HG03457 (cell line): ENCODE measurements around the gene CSRP2.

Experiments
- ATAC-seq: cut with Tn5 transposase; IDR thresholded peaks from one replicate; pipeline ENCODE4 v1.9.1; 2021; ENCODE audit warnings: moderate number of reproducible peaks; ENCODE audit not compliant: unreplicated experiment

The CSRP2 gene

DNA sequence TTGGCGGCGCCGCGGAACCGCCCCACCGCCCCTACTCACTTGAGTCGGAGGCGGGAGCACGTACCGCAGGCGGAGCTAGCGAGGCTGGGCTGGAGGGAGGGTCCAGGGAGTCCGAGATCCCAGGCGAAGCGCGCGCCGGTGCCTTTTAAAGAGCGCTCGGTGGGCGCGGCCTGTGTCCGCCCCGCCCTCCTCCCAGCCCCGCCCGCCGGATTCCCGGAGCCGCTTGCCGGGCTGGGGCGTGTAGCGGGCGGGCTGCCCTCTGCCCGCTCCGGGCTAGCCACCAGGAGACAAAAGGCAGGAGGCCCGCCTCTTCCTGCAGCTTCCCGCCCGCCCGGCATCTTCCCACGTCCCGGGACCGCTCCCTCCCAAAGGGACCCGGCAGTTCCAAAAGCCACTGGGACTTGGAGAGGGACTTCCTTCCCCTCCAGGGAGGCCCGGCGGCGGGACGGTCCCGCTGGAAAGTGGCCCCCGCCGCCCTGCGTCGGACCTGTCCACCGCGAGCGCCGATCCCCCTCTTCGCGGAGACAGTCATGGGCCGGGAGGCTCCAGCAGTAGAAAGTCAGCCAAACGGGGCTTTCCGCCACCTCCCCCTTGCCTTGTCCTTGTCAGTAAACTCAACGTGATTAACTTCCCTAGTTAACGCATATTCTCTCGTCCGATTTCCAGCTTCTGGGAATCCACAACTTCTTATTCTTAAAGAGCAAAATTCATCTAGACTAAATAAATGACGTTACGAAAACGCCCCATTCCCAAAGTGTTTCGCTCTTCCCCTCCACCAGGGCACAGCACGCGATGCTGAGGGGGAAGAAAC lies at the start of gene CSRP2:
TSS of gene CSRP2 (minus strand) at position 121 of the 811 bp plus-strand sequence. CDS start 12,759 bp downstream, outside the sequence.
- ATAC-seq: peak; percentile 79

DNA sequence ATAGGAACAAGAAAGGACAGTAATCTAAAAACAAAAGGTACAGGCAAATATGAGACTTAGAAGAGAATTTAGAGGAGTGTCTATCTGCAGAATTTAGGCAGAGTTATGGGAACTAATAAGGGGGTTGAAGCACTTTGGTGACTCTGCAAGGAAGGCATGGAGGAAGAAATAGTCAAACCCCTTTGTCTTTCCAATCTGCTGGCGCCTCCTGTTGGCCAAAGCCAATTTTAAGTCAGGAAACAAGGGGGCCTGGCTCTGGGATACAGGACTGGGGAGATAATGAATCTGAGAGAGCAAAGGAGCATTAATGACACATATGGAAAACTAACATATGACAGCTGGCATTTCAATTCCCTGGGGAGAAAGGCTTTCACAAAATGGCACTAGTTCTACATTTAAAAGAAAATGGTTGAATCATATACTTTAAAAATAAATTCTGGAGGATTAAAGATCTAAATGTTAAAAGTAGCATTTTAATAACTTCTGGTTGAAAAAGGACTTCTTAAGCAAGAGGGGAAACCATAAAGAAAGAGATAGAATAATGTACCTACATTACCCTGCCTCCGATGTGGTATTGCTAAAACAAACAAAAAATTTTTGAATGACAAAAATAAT lies 48.5 kb upstream of the CSRP2 start:
- ATAC-seq: no peak

GRCh38 chr12:76925135-76925534 lies 46.3 kb upstream of the CSRP2 start:
- ATAC-seq: no peak

GRCh38 chr12:76922866-76923265 lies 44.0 kb upstream of the CSRP2 start:
- no peak for ATAC-seq

DNA sequence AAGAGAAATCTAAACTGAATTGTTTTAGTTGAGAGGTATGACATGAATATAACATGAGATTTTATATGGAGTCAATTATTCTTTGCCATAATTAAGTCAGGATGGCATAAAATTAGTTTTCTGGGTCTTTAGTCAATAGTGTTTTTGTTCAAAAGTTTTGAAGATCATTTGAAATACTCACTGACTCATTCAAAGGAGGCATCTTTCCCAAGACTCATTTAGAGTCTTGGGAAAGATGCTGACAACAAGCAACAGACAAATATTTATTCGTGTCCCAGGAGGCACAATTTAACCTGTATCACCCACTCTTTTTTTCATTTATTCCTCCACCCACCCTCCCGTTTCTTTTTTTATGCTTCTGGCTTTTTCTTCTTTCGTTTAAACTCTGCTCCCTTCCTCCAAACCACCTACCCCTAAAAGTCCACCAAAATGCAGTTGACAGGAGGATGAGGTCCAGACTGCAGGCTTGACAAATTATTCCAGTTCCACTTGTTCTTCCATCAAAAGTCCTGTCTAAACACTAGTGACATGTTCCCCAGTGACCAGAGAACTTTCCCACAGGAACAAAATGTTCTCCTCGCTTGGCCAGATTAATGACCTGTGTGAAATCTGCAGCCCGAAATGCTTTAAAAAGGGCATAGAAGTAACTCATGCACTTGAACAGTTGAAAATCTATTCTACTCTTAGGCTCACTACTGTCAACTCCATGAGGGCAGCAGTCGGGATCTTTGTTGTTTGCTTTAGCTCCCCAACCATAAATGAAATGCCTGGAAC lies 43.3 kb upstream of the CSRP2 start:
- ATAC-seq: no peak

DNA sequence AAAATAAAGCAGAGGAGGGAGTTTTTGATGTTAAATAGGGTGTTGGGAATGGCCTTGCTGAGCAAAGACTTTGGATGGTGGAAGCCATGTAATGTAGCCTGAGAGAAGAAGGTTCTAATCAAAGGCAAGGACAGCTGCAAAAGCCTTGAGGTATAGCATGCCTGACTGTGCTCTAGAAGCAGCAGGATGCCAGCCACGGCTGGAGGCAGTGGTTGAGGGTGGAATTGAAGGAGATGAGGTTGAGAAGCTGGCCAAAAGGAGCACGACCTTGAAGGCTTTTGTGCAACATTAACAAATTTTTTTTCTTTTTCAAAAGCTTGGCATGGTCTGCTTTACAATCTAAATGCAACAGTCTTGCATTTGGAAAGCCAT lies 42.3 kb upstream of the CSRP2 start:
- ATAC-seq: no peak

DNA sequence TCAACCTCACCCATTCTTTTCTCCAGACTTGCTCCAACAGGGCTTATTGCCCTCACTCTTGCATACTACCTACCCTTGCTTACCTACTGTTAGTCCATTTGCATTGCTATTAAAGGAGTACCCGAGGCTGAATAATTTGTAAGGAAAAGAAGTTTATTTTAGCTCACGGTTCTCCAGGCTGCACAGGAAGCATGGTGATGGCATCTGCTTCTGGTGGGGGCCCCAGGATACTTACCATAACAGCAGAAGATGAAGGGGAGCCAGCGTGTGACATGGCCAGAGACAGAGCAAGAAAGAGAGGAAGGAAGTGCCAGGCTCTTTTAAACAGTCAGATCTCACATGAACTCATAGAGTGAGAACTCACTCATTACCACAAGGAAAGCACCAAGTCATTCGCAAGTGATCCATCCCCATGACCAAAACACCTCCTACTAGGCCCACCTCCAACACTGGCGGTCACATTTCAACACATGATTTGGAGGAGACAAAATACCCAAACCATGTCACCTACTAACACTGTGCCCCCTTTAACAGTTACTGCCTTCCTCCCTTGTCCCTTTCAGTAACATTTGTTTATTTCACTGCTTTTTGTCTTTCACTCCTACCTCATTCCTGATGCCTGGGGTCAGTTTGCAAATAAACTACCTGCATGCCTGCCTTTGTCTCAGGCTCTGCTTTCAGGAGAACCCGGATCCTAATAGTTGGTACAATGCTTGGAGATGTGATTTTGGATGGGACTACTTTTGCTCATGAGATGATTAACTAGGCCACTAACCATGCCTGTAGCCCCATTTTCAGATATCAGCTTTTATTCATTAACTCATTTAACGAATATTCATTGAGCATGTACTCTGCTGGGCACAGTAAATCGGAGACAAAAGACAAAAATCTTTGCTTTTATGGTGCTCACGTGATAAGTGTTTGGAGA lies 41.6 kb upstream of the CSRP2 start:
- peak; percentile 89 for ATAC-seq

- ATAC-seq: no peak
These were observed 40.8 kb upstream of the CSRP2 start for GRCh38 chr12:76919383-76920171.

- no peak for ATAC-seq
These were observed 37.3 kb upstream of the CSRP2 start for GRCh38 chr12:76916170-76916540.

GRCh38 chr12:76915361-76916169 lies 36.7 kb upstream of the CSRP2 start:
- no peak for ATAC-seq

GRCh38 chr12:76914102-76914859 lies 35.5 kb upstream of the CSRP2 start:
- no peak for ATAC-seq

- no peak for ATAC-seq
These were observed 30.5 kb upstream of the CSRP2 start for GRCh38 chr12:76909290-76909689.

DNA sequence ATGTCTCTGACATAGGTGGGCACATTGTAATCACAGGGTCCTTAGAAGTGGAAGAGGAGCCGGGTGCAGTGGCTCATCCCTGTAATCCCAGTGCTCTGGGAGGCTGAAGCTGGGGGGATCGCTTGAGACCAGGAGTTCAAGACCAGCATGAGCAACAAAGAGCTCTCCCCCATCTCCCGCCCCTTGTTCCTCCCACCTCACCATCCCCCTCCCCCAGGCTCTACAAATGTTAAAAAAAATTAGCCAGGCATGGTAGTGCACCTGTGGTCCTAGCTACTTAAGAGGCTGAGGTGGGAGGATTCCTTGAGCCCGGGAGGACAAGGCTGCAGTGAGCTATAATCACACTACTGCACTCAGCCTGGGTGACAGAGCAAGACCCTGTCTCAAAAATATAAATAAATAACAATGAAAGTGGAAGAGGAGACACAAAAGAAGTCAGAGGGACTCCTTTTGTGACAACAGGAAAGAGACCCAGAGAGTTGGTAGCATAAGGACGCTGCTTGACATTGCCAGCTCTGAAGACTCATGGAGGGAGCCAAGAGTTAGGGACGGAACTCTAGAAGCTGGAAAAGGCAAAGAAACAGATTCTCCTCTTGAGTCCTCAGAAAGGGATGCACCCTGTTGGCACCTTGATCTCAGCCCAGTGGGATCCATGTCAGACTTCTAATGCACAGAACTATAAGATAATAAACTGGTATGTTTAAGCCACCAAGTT lies 29.6 kb upstream of the CSRP2 start:
- ATAC-seq: no peak

DNA sequence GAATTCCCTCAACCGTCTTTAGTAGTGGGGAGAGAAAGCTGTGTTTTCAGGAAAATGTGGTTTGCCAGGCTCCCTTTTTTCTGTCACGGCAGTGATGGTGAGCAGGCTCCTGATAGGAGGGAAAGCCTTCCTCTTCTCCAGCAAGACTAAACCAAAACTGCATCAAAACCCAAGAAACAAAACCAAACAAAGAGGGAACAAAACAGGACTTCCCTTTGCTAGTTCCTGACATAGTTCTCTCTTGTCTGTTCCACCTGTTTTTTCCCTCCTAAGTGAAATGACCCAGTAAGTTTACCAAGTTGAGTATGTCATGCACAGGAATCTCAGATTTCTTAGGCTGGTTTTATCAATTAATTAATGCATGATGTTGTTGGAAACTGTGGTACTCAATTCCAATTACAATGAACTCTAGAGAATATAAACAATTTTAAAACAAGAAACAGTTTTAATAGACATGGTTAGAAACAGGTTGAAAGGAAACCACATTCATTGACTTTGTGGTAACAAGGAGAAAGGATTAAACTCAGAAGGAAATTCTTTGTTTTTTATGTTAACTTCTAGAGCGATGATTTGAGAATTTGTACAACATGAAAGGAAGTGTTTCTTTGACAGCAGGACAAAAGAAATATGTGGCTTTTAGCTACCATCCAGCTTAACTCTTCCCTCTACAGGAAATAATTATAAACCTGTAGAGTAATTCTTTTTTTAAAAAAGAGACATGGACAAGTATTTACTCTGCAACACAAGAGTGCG lies 23.0 kb upstream of the CSRP2 start:
- ATAC-seq: no peak

DNA sequence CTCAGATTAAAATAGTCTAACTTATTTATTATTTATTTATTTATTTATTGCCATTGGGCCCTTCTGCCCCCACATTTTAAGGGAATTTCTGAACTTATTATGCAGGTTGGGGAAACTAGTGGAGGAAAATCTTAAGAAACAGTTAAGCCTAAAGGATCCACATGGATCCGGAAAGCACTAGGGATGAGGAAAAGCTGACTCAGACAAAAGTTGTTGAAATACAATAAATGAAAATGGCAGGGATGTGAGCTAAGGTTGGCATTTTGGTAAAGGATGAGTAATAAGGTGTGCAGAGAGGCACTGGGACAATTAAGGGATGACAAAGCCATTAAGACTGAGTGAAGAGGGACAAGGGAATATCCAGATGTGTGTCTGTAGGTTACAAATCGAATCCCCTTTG lies 20.7 kb upstream of the CSRP2 start:
- ATAC-seq: no peak

DNA sequence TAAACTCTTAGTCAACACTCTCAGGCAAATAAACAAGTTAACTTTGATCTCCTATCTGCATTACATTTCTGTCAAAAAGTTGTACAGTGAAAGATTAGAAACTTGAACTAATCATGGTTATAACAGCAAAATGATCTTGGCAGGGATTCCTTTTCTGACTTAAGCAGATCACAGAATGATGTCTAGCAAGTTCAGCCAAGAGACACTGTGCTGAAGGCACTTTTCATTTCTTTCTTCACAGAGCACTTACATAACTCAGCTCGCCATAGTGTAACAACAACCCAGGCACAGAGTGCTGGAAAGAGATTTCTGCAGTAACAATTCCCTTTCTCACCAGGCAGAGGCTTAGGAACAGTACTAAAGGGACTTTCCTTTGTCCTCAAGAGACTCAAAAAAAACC lies 19.6 kb upstream of the CSRP2 start:
- ATAC-seq: no peak

DNA sequence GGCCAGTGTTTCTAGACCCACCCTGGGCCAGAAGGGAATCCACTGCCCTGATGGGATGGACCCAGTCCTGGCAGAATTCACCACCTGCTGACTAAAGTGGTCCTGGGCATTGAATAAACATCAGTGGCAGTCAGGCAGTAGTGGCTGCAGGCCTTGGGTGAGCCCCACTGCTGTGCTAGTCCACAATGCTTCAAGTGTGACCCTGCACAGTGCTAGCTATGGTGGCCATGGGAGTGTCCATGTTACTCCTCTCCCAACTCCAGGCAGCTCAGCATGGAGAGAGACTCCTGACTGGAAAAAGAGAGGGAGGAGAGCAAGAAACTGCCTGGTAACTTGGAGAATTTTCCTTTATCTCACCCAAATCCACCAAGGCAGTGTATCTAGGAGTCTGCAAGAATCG lies 17.5 kb upstream of the CSRP2 start:
- ATAC-seq: no peak
